ENCODE results near the gene THSD7A.
"Not testable (repeated sequence)": the region's sequence is repeated elsewhere in the genome, so short reads cannot be mapped to it uniquely, and the experiment has no call there.

The THSD7A gene

DNA sequence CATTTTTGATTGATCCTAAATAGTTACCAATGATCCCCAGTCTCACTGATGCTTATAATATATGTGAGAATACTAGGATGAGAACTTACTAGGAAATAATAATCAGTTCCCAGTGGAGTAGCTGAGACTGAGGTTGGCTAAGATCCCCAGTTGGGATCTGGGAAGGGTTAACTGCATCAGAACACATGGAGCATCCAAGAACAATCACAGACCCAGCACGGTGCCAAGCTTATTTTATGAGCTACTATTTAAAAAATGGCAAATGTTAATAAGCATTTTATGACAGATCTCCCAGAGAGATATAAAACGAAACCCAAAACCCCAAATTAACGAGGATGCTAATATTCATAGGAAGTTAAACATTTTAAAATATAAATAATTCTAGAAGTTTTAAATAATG, 379.5 kb downstream of the THSD7A start:
- no peak for DNase-seq (ENCODE audit: low read depth)
- TF ChIP-seq, protein P1, sequence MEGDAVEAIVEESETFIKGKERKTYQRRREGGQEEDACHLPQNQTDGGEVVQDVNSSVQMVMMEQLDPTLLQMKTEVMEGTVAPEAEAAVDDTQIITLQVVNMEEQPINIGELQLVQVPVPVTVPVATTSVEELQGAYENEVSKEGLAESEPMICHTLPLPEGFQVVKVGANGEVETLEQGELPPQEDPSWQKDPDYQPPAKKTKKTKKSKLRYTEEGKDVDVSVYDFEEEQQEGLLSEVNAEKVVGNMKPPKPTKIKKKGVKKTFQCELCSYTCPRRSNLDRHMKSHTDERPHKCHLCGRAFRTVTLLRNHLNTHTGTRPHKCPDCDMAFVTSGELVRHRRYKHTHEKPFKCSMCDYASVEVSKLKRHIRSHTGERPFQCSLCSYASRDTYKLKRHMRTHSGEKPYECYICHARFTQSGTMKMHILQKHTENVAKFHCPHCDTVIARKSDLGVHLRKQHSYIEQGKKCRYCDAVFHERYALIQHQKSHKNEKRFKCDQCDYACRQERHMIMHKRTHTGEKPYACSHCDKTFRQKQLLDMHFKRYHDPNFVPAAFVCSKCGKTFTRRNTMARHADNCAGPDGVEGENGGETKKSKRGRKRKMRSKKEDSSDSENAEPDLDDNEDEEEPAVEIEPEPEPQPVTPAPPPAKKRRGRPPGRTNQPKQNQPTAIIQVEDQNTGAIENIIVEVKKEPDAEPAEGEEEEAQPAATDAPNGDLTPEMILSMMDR (IDR thresholded peaks at IDR 0.05; ENCODE audit: low read depth, low read length, missing control alignments): no peak
- no peak overlapping the region for H3K4me3 ChIP-seq (ENCODE audit: low read depth, low read length)
- in situ Hi-C loops (cut with HindIII; ENCODE audit: low sequenced_read_pairs): no loop called here

DNA sequence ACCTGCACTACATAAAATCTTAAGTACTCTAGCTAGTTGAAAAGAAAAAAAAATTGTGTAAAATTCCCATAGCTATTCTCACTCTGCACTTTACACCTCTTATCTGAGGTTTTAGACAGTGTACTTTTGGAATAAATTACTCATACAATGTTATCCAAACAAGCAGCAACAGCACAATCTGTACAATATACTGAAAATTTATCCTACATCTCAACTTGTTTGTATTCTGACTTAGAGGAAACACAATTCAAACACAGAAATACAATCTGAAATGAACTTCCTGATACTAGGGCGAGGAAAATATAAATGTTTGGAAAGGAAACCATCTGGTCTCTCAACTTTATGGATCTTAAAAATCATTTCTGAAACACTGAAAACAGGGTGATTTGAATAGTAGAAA, 381.7 kb downstream of the THSD7A start:
- DNase-seq (ENCODE audit: low read depth): no peak
- H3K4me3 ChIP-seq (ENCODE audit: low read depth, low read length): no peak overlapping the region
- in situ Hi-C loops (cut with HindIII; ENCODE audit: low sequenced_read_pairs): no loop called here
- TF ChIP-seq, protein P1 (IDR thresholded peaks at IDR 0.05; ENCODE audit: low read depth, low read length, missing control alignments): no peak

DNA sequence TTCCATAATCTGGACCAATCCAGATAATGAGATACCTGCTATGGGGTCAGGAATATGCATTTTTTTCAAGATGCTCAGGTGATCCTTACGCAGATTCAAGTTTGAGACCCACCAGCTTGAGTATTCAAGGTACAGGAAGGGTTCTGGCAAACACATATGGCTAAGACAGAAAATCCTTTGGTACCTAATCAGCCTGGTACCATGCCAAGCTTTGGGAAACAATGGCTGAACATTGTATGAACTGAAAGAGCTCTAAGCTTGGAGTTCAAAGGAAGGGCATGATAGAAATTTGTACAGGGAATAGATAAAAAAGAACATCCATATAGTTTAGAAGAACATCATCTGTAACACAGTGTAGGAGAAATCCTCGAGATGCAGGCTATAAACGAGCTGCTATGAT, 382.7 kb downstream of the THSD7A start:
- in situ Hi-C loops (cut with HindIII; ENCODE audit: low sequenced_read_pairs): no loop called here
- TF ChIP-seq, protein P1 (IDR thresholded peaks at IDR 0.05; ENCODE audit: low read depth, low read length, missing control alignments): no peak

DNA sequence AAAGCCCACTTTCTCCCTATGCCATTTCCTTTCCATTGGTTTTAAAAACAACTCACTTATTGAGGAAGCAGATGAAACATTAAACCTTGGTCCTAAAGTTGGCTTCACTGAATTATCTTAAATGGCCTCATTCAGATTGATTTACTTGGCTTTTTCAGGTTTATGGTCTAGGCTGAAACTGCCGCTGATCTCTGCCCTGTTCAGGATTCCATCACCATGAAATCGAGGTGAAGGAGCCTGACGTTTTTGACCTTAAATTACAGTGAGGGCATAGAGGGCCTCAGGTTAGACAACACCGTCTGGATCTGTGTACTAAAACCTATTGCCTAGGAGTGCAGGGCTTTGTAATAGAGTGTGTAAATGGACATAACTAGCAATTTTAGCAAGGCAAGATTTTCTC, 383.7 kb downstream of the THSD7A start:
- no peak overlapping the region for H3K4me3 ChIP-seq (ENCODE audit: low read depth, low read length)
- in situ Hi-C loops (cut with HindIII; ENCODE audit: low sequenced_read_pairs): no loop called here
- no peak for DNase-seq (ENCODE audit: low read depth)
- TF ChIP-seq, protein P1 (IDR thresholded peaks at IDR 0.05; ENCODE audit: low read depth, low read length, missing control alignments): no peak

More for the DNA sequence above, 382.7 kb downstream of the THSD7A start:
- no peak for DNase-seq (ENCODE audit: low read depth)
- no peak overlapping the region for H3K4me3 ChIP-seq (ENCODE audit: low read depth, low read length)

DNA sequence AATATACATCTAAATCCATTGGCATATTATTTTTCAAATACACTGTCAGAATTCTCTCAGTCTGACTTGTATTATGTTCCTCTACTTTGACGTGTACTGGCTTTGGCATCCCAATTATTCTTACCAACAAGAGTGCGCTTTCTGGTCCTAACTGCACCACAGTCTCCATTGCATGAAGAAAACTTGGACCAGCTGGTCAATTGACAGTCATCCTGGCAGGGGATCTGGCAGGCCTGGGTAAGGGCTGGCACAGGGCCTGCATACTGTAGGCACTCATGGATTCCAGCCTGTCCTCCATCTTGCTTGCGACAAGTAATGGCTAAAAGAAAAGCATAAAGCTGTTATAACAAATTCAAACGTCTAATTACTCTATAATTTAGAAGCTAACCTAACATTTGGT, 384.9 kb downstream of the THSD7A start:
- TF ChIP-seq, protein P1 (IDR thresholded peaks at IDR 0.05; ENCODE audit: low read depth, low read length, missing control alignments): no peak
- in situ Hi-C loops (cut with HindIII; ENCODE audit: low sequenced_read_pairs): no loop called here
- no peak for DNase-seq (ENCODE audit: low read depth)
- H3K4me3 ChIP-seq (ENCODE audit: low read depth, low read length): no peak overlapping the region

DNA sequence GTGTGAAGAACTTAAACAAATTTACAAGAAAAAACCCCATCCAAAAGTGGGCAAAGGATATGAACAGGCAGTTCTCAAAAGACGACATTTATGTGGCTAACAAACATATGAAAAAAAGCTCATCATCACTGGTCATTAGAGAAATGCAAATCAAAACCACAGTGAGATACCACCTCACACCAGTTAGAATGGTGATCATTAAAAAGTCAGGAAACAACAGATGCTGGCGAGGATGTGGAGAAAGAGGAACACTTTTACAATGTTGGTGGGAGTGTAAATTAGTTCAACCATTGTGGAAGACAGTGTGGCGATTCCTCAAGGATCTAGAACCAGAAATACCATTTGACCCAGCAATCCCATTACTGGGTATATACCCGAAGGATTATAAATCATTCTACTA, 388.1 kb downstream of the THSD7A start:
- in situ Hi-C loops (cut with HindIII; ENCODE audit: low sequenced_read_pairs); H3K4me3 ChIP-seq (ENCODE audit: low read depth, low read length); DNase-seq (ENCODE audit: low read depth): not testable (repeated sequence)

DNA sequence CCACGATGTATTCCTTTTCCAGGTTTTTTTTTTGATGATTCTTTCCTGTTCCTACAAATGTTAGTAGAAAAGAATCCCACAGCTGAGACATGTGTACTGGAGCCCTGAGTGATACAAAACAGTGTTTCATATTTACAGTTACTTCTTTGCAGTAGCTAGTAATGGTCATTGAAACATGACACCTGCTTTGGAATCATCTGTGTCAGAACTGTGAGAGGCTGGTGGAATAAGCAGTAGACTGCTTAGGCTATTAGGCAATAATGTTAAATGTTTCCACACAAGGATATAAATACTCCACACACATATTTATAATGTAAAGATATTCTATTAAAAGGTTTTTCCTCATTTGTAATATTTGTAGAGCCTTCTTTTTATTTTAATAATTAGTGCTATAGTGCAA, 394.0 kb downstream of the THSD7A start:
- in situ Hi-C loops (cut with HindIII; ENCODE audit: low sequenced_read_pairs): no loop called here
- TF ChIP-seq, protein P1 (IDR thresholded peaks at IDR 0.05; ENCODE audit: low read depth, low read length, missing control alignments): no peak
- no peak overlapping the region for H3K4me3 ChIP-seq (ENCODE audit: low read depth, low read length)
- DNase-seq (ENCODE audit: low read depth): no peak

Data from astrocyte of the cerebellum (primary cell).